GM12878 (cell line): Measurements from ENCODE around the gene GPBAR1. TPM values are rescaled to one million over a fixed set of nuclear protein-coding genes. Genes with fewer than 3 reads are reported as not detected.

ENCODE experiments used
- ATAC-seq: fragments of 200-7000 bp; cut with Tn5 transposase; 3 replicates; pipeline ENCODE4 v1.9.1; 2020; ENCODE audit warnings: mild to moderate bottlenecking, moderate library complexity
- BruUV-seq: library from RNA; stranded (reverse); fragments of 400-500 nt; replicated peaks from 2 replicates; lab custom pipeline; 2021; lab: Mats Ljungman, UMichigan
- CTCF ChIA-PET: fragments of 300-600 bp; sonication (Branson Sonifier 250); formaldehyde crosslinking; extraction: SDS; loops from one replicate; lab custom pipeline; 2021; ENCODE audit warnings: inconsistent platforms; lab: Yijun Ruan, JAX
- POLR2A ChIA-PET: fragments of 350-600 bp; formaldehyde crosslinking; extraction: SDS; loops from one replicate; lab custom pipeline; 2021; ENCODE audit warnings: inconsistent platforms; lab: Charles Lee
- RAD21 ChIA-PET: fragments of 300-600 bp; sonication (Branson Sonifier 250); formaldehyde crosslinking; loops from one replicate; lab custom pipeline; 2023; ENCODE audit warnings: antibody characterized with exemption; ENCODE audit not compliant: unreplicated experiment; lab: Charles Lee
- SMC1A ChIA-PET: fragments of 300-600 bp; sonication (Branson Sonifier 250); formaldehyde crosslinking; loops from one replicate; lab custom pipeline; 2023; ENCODE audit not compliant: unreplicated experiment, uncharacterized antibody; lab: Charles Lee
- DNase-seq: peaks from one replicate; pipeline ENCODE4 v3.0.0-alpha.2; 2011; ENCODE audit warnings: low read depth, low spot score
- FAIRE-seq: peaks from 3 replicates; lab custom pipeline; 2011; peaks lifted over from hg19 to GRCh38; lab: Jason Lieb, UNC
- H2AFZ ChIP-seq: 2 replicates; pipeline ENCODE4 v1.6.0; 2011; ENCODE audit warnings: low read depth, low read length, control low read depth; ENCODE audit not compliant: control insufficient read depth
- H3K27ac ChIP-seq: 2 replicates; pipeline ENCODE4 v1.5.1; 2011; ENCODE audit warnings: control low read depth; ENCODE audit not compliant: control insufficient read depth, insufficient read depth
- H3K27me3 ChIP-seq, 2 experiments: replicated peaks in 1 of 2; 2 replicates each; pipeline versions ENCODE4 v1.6.0 to v1.6.1; 2011; ENCODE audit warnings: low read length in 1 of 2; ENCODE audit not compliant: control insufficient read depth in 2 of 2, insufficient read depth in 2 of 2
- H3K36me3 ChIP-seq, 2 experiments: 2 replicates each; pipeline ENCODE4 v1.5.1; 2011; ENCODE audit warnings: low read length in 1 of 2; ENCODE audit not compliant: control insufficient read depth in 2 of 2, insufficient read depth in 2 of 2
- H3K4me1 ChIP-seq: 2 replicates; pipeline ENCODE4 v1.6.1; 2011; ENCODE audit warnings: mild to moderate bottlenecking, low read length, moderate library complexity, mixed read lengths; ENCODE audit not compliant: control insufficient read depth, insufficient read depth
- H3K4me2 ChIP-seq: 2 replicates; pipeline ENCODE4 v1.6.0; 2011; ENCODE audit warnings: control low read depth; ENCODE audit not compliant: control insufficient read depth, insufficient read depth
- H3K4me3 ChIP-seq: fragments of 200-600 bp; sonication (generic); 2 replicates; pipeline ENCODE4 v1.5.1; 2016
- H3K79me2 ChIP-seq: 2 replicates; pipeline ENCODE4 v1.6.0; 2011; ENCODE audit warnings: low read length; ENCODE audit not compliant: control insufficient read depth, insufficient read depth
- H3K9ac ChIP-seq: 2 replicates; pipeline ENCODE4 v1.8.0; 2011; ENCODE audit warnings: low read length, control low read depth, mixed read lengths; ENCODE audit not compliant: control insufficient read depth, insufficient read depth
- H3K9me3 ChIP-seq: replicated peaks from 3 replicates; pipeline ENCODE4 v1.5.1; 2011; ENCODE audit warnings: mild to moderate bottlenecking, low read length; ENCODE audit not compliant: control insufficient read depth, insufficient read depth
- H4K20me1 ChIP-seq: 2 replicates; pipeline ENCODE4 v1.6.0; 2011; ENCODE audit not compliant: control insufficient read depth, insufficient read depth
- IRF5 ChIP-seq: fragments of 450-650 bp; IDR thresholded peaks from 2 replicates; pipeline ENCODE4 v1.6.1; 2017; ENCODE audit warnings: borderline replicate concordance
- MEF2A ChIP-seq: IDR thresholded peaks from 2 replicates; pipeline ENCODE4 v1.6.1; 2011; ENCODE audit warnings: low read depth, mild to moderate bottlenecking, low read length, moderate library complexity; ENCODE audit not compliant: insufficient read depth
- SP1 ChIP-seq: IDR thresholded peaks from one replicate; pipeline ENCODE4 v1.6.1; 2011; ENCODE audit warnings: low read depth, low read length
- WGBS: methylation state at CpG from one replicate; pipeline ENCODE4 v1.1.6; 2016; ENCODE audit warnings: low lambda C conversion rate; ENCODE audit not compliant: insufficient replicate concordance, insufficient coverage; ENCODE audit errors: missing lambda C conversion rate; 5-methylcytosine and 5-hydroxymethylcytosine counted together
- in situ Hi-C: fragments of 300-500 bp; cut with MboI; formaldehyde crosslinking; loops from 9 replicates; pipeline ENCODE4 v1.14.3; 2018; ENCODE audit warnings: mixed read lengths
- intact Hi-C: fragments of 100-400 bp; cut with micrococcal nuclease; formaldehyde crosslinking; loops from one replicate; pipeline ENCODE4 v1.14.2; 2022; ENCODE audit not compliant: unreplicated experiment
- polyA plus RNA-seq, 11 experiments: library from polyadenylated mRNA; depleted of rRNA in 4 of 11; unstranded in 6 of 11; stranded (reverse) in 5 of 11; fragments of >200 nt; fragmentation: Nextera tagmentation in 4 of 11; fragmentation: Illumina TruSeq in 1 of 11; extraction: Ambion mirVana in 4 of 11; extraction: Trizol in 1 of 11; gene quantifications; 1 replicate in 1 of 11; 2 replicates in 10 of 11; pipeline versions ENCODE4 v1.2.1 to v1.2.3, GENCODE V29; 2011 to 2016; ENCODE audit warnings: inconsistent platforms in 2 of 11, missing spikeins in 2 of 11, low read depth in 1 of 11
- total RNA-seq, 4 experiments: library from RNA; depleted of rRNA in 3 of 4; stranded (reverse); fragments of >200 nt in 3 of 4; fragmentation: Illumina TruSeq in 1 of 4; extraction: Trizol in 1 of 4; gene quantifications; 2 replicates each; pipeline versions ENCODE4 v1.2.1 to v1.2.3, GENCODE V29; 2013 to 2021
- TF ChIP-seq, protein P1 (sequence below): IDR thresholded peaks from 2 replicates; pipeline ENCODE4 v1.6.1; 2011; ENCODE audit warnings: borderline replicate concordance, low read depth, mild to moderate bottlenecking, moderate library complexity, low read length; ENCODE audit not compliant: insufficient read depth, poor library complexity, severe bottlenecking

Gene GPBAR1
- total and polyA plus RNA-seq, 10 of the 15 experiments (the other 5 are each of a cell fraction or from before 2014, with no cell fraction given), result 0.03 to 0.36 (median 0.11) TPM; not detected in 3

GRCh38 chr2:218255446-218255845, 5.4 kb upstream of the GPBAR1 start:
- no peak for ATAC-seq
- Histone ChIP-seq H3K9ac (no peak overlapping the region), H3K79me2 (no peaks in the 10 kb centered on the region), H3K27me3 (no peaks in the 10 kb centered on the region), H3K4me2 (no peak overlapping the region), H3K9me3 (no peaks in the 10 kb centered on the region), H3K36me3 (peaks cover 25 to 46% of the 10 kb centered on the region in 2 experiments), H3K4me1 (peaks cover 20% of the 10 kb centered on the region), H3K27ac (no peak overlapping the region), H3K4me3 (no peak overlapping the region), H2AFZ (no peak overlapping the region), H4K20me1 (no peaks in the 10 kb centered on the region)
- WGBS, result 47% methylated on average over 6 of the region's 6 CpGs
- intact Hi-C loops, result loop anchor here (5.0 kb wide), 1 partner anchor 88 kb away; the partner anchor contains the start of gene CXCR1
- POLR2A ChIA-PET, result no interaction called here
- no peak for TF ChIP-seq MEF2A
- no peak for TF ChIP-seq IRF5
- no peak for TF ChIP-seq SP1
- TF ChIP-seq, protein P1, sequence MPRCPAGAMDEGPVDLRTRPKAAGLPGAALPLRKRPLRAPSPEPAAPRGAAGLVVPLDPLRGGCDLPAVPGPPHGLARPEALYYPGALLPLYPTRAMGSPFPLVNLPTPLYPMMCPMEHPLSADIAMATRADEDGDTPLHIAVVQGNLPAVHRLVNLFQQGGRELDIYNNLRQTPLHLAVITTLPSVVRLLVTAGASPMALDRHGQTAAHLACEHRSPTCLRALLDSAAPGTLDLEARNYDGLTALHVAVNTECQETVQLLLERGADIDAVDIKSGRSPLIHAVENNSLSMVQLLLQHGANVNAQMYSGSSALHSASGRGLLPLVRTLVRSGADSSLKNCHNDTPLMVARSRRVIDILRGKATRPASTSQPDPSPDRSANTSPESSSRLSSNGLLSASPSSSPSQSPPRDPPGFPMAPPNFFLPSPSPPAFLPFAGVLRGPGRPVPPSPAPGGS, result peak; percentile 33
- CTCF ChIA-PET, result interaction anchor here (0.7 to 3.0 kb wide), 7 partner anchors 15 to 87 kb away, joined by 3 to 22 read pairs (median 3); partner anchors contain the start of genes AAMP, ARPC2 and PNKD
- RAD21 ChIA-PET, result no interaction called here
- no peak for DNase-seq
- SMC1A ChIA-PET, result interaction anchor here (0.7 to 2.7 kb wide), 6 partner anchors 17 to 901 kb away, joined by 3 to 21 read pairs (median 3); no protein-coding TSS in a partner anchor
- in situ Hi-C loops, result loop anchor here (5.0 kb wide), 1 partner anchor 68 kb away; no protein-coding TSS in a partner anchor
- BruUV-seq, result no TSS peak
- FAIRE-seq, result no peak
